ENCODE measurements around the gene CDKN2AIPNL.

DNA sequence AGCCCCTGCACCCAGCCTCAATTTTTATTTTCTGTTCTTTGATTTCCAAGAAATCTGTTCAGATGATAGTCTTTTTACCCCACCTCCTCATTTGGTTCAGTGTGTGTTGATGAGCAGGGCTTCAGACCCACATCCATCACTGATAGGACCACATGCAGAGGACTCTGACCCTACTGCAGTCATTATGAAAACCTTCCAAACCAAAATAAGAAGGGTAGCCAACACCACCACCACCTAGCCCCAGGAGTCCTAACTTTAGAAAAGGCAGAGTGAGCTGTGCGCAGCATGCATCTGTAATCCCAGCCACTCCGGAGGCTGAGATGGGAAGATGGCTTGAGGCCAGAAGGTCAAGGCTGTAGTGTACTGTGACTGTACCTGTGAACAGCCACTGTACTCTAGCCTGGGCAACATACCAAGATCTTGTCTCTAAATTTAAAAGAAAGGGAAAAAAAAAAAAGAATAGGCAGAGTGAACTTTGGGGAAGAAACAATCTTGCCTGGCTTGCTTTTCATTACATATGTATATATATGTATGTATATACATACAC lies 13.0 kb downstream of the CDKN2AIPNL start:
- TF ChIP-seq, protein P1, sequence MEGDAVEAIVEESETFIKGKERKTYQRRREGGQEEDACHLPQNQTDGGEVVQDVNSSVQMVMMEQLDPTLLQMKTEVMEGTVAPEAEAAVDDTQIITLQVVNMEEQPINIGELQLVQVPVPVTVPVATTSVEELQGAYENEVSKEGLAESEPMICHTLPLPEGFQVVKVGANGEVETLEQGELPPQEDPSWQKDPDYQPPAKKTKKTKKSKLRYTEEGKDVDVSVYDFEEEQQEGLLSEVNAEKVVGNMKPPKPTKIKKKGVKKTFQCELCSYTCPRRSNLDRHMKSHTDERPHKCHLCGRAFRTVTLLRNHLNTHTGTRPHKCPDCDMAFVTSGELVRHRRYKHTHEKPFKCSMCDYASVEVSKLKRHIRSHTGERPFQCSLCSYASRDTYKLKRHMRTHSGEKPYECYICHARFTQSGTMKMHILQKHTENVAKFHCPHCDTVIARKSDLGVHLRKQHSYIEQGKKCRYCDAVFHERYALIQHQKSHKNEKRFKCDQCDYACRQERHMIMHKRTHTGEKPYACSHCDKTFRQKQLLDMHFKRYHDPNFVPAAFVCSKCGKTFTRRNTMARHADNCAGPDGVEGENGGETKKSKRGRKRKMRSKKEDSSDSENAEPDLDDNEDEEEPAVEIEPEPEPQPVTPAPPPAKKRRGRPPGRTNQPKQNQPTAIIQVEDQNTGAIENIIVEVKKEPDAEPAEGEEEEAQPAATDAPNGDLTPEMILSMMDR (IDR thresholded peaks at IDR 0.05; ENCODE audit: borderline replicate concordance, extremely low read depth, low read length, poor library complexity, severe bottlenecking) = no peak
- TF ChIP-seq EZH2 (IDR thresholded peaks at IDR 0.05; ENCODE audit: borderline replicate concordance, low read depth, low read length, severe bottlenecking) = no peak

All from DND-41 (cell line).